GM12864 (cell line): ENCODE results near the gene NELL1.

Experiments
- DNase-seq: peaks from one replicate; pipeline ENCODE4 v3.0.0-alpha.2; 2011; ENCODE audit warnings: low read depth
- H3K4me3 ChIP-seq: 2 replicates; pipeline ENCODE4 v1.5.1; 2011; ENCODE audit warnings: mild to moderate bottlenecking, low read depth, low read length, control low read depth
- CTCF ChIP-seq: IDR thresholded peaks from 2 replicates; pipeline ENCODE4 v1.5.1; 2011; ENCODE audit warnings: low read depth, mild to moderate bottlenecking, moderate library complexity, low read length, control low read depth, inconsistent platforms; ENCODE audit errors: missing control alignments

Gene NELL1

GRCh38 chr11:20824773-20825172 is 155.4 kb downstream of the NELL1 start:
- no peak overlapping the region for H3K4me3 ChIP-seq
- no peak for TF ChIP-seq CTCF
- no peak for DNase-seq

GRCh38 chr11:20835561-20835960 is 166.2 kb downstream of the NELL1 start:
- DNase-seq, result no peak
- H3K4me3 ChIP-seq, result no peak overlapping the region
- TF ChIP-seq CTCF, result no peak

- H3K4me3 ChIP-seq, result no peak overlapping the region
- no peak for DNase-seq
- no peak for TF ChIP-seq CTCF
Measured at GRCh38 chr11:20839231-20839630, 169.8 kb downstream of the NELL1 start.

GRCh38 chr11:20840341-20840740 is 171.0 kb downstream of the NELL1 start:
- DNase-seq, result no peak
- no peak overlapping the region for H3K4me3 ChIP-seq
- TF ChIP-seq CTCF, result no peak

GRCh38 chr11:20844216-20844615 is 174.8 kb downstream of the NELL1 start:
- no peak overlapping the region for H3K4me3 ChIP-seq
- DNase-seq, result no peak
- no peak for TF ChIP-seq CTCF

GRCh38 chr11:20844630-20845029 is 175.2 kb downstream of the NELL1 start:
- no peak for TF ChIP-seq CTCF
- DNase-seq, result no peak
- H3K4me3 ChIP-seq, result no peak overlapping the region

GRCh38 chr11:20854215-20854955 is 185.0 kb downstream of the NELL1 start:
- H3K4me3 ChIP-seq, result no peak overlapping the region
- no peak for DNase-seq
- no peak for TF ChIP-seq CTCF
